Activated naive CD4-positive, alpha-beta T cell treated with anti-CD3 and anti-CD28 coated beads, Interleukin-2, amount 50 U/mL, for 72 hours (primary cell): ENCODE data around the gene GRIK2. TPM values are rescaled to one million over a fixed set of nuclear protein-coding genes. Genes with fewer than 3 reads are reported as not detected.

Source experiments
- ATAC-seq, 2 donors: fragments of 150-1000 bp; cut with Tn5 transposase; 2 replicates each; pipeline ENCODE4 v1.10.0; 2021; ENCODE audit warnings: mild to moderate bottlenecking in 2 of 2, moderate library complexity in 2 of 2
- DNase-seq, 2 donors: peaks; one replicate each; pipeline ENCODE4 v3.0.0; 2021 to 2022; ENCODE audit warnings: low spot score in 2 of 2
- H3K27ac Mint-ChIP-seq, 2 donors: one replicate each; pipeline ENCODE4 v1.8.0; 2022; ENCODE audit warnings: mild to moderate bottlenecking in 2 of 2, mixed read lengths in 2 of 2
- H3K36me3 Mint-ChIP-seq, 2 donors: one replicate each; pipeline ENCODE4 v1.8.0; 2022; ENCODE audit warnings: mixed read lengths in 2 of 2
- H3K9me3 Mint-ChIP-seq, 2 donors: one replicate each; pipeline ENCODE4 v1.8.0; 2022; ENCODE audit warnings: mixed read lengths in 2 of 2
- total RNA-seq, 2 donors: library from RNA; stranded (reverse); gene quantifications; one replicate each; pipeline ENCODE4 v1.2.3, GENCODE V29; 2022

Gene GRIK2
- total RNA-seq, 2 donors from 2014 or later = not detected

DNA sequence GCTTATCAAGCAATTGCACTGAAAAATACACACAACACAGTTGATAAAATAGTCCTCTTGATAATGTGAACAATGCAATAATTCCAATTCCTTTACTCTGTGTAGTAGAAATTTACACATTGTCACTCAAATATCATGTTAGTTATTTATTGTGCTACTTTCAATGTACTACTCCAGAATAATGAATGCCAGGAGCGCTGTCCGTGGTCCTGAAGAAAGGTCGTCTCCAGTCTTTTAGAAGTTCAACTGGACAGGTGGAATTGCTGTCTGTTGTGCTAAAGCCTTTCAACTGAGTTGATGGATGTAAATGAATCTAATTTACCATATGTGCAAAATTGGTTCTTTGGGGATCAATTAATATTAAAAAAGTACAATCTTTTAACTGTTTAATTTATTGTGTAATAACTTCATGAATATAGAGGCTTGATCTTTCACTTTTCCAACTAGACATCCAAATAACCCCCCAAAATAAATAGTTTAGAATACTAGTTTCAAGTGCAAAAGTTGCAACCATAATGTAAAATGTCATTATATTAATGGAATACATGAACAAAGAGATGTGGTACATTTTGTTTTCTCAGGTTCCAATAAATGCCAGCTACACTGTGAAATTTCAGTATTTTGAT is 3.2 kb downstream of the GRIK2 start:
- Mint-ChIP-seq H3K9me3 (peaks cover 8 to 9% of the 10 kb centered on the region in 2 donors), H3K36me3 (peaks cover 24 to 27% of the 10 kb centered on the region in 2 donors), H3K27ac (no peak overlapping the region)

DNA sequence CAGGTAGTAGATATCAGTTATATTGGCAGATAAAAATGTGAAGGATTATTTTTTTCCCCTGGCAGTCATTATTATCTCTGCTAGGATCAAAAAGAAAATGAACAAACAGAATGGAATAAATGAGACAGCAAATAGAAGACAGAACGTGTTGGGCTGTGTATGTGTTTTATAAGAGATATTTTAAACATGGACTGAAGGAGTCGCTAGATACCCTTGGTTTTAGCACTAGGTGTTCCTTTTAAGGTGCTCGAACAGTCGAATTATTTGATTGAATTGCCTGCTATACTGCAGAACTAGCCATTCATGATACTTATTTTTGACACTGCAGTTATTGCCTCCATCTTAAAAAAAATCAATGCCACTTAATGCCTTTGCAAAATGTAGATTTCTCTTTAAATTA is 3.7 kb downstream of the GRIK2 start:
- Mint-ChIP-seq H3K9me3 (peaks cover 12% of the 10 kb centered on the region in 2 donors), H3K27ac (no peak overlapping the region), H3K36me3 (peaks cover 29 to 31% of the 10 kb centered on the region in 2 donors)
- DNase-seq (no peak), ATAC-seq (no peak)

More for the DNA sequence above, 3.2 kb downstream of the GRIK2 start:
- DNase-seq = peak in 1 of 2 donors; percentile 40
- no peak for ATAC-seq

DNA sequence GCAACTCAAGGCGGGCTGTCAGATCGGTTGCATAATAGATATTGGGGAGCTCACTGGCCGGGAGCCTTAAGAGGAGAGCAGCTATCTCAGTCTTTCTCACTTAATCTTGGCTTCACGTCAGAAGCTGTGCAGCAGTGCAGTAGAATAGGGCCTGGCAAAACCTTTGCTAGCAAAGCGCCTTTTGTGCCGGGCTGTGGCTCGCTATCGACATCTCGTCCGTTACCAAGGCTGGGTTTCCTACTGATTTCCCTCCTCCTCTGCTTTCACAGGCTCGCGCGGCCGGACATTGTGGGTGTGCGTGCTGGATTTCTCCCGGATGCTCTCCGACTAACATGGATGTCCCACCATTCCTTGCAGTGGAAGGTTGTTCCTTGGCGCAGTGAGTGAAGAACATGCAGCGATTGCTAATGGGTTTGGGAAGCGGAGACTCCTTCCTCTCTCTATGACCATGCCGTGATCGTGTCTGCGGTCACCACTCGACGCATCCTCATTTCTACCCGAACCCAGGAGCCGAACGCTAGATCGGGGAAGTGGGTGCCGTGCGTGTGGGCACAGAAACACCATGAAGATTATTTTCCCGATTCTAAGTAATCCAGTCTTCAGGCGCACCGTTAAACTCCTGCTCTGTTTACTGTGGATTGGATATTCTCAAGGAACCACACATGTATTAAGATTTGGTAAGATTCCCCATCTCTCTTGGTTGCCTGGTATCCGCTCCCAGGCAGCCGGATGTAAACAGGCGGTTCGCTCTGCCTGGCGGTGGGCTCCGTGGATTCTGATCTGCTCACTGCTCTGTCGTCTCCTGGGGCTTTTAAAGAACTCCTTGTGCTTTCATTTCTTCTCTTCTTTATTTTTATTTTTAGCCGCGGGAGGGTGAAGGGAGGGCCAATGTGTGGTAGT is 5.5 kb downstream of the GRIK2 start:
- no peak for DNase-seq
- Mint-ChIP-seq H3K36me3 (peaks cover 37 to 40% of the 10 kb centered on the region in 2 donors), H3K27ac (no peak overlapping the region), H3K9me3 (peaks cover 13% of the 10 kb centered on the region in 2 donors)
- no peak for ATAC-seq

DNA sequence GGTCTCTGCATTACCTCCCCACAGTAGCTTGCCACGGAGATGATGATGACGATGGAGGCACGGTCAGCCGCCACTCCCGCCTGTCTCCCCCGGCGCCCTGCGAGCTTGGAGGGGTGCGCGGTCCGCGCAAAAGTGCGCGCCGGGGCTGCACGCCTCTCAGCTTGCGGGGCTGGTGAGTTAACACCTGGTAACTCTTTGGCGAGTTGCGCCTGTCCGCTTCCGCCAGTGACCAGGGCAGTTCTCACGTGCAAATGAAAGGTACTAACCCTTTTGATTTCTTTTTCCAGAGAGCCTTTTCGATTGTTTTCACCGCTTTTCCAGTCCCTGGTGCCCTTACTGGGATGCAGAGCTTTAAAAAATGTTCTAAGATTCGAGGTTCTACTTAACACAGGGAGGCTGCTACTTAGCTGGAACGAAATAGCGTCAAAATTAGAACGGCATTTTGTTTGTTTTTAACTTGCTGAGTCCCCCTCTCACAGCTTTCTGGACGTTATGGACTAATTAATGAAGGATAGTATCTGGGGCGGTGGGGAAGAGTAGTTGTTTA is 6.2 kb downstream of the GRIK2 start:
- Mint-ChIP-seq H3K9me3 (peaks cover 13% of the 10 kb centered on the region in 2 donors), H3K27ac (no peak overlapping the region), H3K36me3 (peaks cover 37 to 40% of the 10 kb centered on the region in 2 donors)
- ATAC-seq = no peak
- no peak for DNase-seq

DNA sequence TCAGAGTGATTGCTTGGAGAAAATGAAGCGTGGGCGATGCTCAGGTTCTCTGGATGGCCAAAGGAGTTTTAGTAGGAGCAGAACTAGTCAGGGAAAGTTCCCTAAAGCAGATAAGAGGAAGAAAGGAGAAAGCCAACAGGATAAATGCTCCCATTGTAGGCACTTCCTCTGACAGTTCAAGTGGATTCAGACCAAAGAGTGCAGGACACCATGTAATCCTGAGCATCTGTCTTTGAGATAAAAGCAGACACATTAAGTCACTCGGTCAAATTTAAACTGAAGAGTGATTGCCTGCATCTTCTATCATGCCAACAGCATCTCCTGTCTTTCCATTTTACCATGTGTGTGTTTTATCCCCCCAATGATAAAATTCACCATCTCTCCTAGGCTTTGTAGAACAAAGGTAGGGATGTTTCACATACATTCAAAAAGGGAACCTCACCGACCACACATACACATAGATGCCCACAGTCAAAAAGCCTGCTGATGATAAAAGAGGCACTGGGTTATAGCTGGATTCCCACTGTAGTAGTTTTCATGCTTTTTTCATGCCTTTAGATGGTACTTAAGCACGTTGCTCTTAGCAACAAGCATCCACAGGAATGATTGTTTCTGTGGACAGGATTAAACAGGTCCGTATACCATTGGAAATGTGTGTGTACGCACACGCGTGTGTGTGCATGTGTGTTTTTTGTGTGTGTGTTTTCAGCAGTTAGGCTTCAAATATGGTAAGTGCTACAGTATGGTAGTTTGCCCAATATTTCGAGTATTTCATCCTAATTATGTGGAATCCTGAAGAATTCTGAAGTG is 7.0 kb downstream of the GRIK2 start:
- Mint-ChIP-seq H3K9me3 (peaks cover 13% of the 10 kb centered on the region in 2 donors), H3K27ac (no peak overlapping the region), H3K36me3 (peaks cover 37 to 40% of the 10 kb centered on the region in 2 donors)
- DNase-seq (no peak), ATAC-seq (no peak)

DNA sequence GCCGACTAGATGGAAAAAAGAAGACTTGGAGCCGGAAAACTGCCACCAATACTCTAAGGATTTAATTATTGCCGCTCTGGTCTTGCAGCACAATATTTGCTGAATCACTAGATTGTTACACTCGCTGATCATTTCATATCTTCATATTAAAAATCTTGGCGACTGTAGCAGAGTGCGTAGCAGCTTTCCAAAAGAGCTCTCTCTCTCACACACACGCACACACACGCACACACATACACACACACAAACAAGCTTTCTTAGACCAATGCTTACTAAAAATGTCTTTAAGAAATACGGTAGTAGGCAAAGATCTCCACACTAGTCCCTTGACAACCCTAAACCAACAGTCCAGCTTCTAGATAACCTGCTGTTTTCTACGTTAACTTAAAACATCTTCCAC is 7.7 kb downstream of the GRIK2 start:
- H3K9me3 Mint-ChIP-seq = peaks cover 13% of the 10 kb centered on the region in 2 donors
- H3K36me3 Mint-ChIP-seq = peaks cover 37 to 40% of the 10 kb centered on the region in 2 donors
- no peak for ATAC-seq
- H3K27ac Mint-ChIP-seq = no peak overlapping the region
- no peak for DNase-seq

DNA sequence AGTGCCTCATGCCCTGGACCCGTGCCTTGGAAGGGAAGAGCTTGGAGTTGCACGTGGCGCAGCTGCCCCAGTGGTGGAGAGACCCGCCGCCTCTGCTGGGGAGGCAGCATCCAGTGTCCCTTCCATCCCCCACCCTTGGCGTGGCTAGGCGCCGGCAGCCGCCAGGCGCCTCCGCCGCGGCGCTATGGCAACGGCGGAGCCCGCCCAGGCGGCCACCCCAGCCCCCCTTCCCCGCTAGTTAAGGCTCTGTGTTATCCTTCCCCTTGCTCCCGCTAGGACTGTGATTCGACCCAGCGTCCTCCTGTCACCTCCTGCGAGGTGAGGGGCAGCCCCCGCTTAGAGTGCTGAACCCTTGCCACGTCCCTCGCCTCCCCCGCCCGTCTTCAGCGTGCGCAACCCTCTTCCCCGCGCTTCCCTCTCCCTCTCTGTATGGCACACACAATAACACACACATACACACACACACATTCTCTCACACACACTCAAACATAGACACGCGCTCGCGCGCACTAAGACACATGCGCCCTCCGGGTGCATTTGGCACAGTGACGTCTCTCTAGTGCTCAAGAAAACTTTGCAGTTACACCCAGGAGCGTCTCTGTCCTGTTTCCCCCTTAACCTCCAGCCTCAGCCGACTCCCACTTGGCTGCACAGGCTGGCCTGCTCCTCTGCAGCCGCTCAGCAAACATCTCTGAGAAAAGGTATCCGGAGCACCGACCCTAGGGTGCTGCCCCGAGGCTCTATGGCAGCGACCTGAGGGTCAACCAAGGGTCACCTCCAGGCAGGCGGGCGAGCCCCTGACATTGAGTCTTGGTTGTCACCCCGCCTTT is 8.5 kb downstream of the GRIK2 start:
- Mint-ChIP-seq H3K27ac (peak overlapping the region in 1 of 2 donors; percentile 68), H3K36me3 (peaks cover 37 to 40% of the 10 kb centered on the region in 2 donors), H3K9me3 (peaks cover 13% of the 10 kb centered on the region in 2 donors)
- DNase-seq (no peak), ATAC-seq (no peak)

DNA sequence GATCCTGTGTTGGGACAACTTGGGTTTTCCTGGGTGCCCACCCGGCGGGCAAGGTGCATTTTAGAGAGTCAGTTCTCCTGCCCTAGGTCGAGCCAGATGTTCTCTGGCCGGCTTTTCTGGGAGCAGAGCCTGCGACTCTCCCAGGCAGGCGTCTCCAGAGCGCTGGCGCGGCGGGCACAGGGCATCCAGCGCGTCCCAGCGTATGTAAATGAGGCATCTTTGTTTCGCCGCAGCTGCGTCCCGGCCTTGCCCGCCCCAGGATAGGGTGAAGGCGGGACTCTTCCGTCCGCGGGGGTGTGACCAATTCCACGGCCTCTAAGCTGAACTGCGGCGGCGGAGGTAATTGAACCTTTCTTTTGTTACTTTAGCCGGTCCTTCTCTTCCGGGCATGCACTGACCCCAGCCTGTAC is 9.1 kb downstream of the GRIK2 start:
- Mint-ChIP-seq H3K36me3 (peaks cover 37 to 40% of the 10 kb centered on the region in 2 donors), H3K9me3 (peaks cover 13% of the 10 kb centered on the region in 2 donors), H3K27ac (peak overlapping the region in 1 of 2 donors; percentile 68)
- ATAC-seq (no peak), DNase-seq (no peak)

DNA sequence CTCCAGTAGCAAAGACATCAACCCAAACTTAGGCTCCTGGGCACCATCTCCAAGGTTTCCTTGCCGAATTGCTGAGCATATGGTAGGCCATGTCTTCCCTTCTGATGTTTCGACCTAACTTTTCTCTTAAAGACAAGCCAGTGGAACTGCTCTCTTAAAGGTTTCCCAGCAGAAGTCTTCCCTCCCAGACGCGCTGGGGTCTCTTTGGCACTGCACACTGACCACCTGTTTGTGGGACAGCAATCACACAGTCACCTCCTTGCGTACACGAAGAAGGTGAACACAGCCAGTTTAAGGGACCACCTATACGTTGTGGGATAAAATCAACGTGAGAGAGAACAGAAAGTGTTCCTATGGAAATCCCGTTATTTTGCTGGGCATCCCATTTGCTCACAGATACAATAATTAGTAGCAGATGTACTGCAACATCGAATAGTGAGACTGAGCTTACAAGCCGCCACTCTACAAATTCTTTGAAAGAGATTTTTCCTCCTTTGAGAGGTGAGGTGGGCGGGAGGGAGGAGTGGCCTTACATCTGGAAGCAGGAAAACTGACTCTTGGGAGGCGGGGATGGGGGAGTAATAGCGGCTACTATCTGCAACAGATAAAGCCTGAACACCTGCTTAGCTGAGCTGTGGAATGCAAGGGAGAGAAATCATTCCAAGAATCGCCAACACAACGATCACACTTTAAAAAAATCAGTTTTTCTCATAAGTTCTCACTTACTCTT is 9.9 kb downstream of the GRIK2 start:
- Mint-ChIP-seq H3K36me3 (peaks cover 36 to 38% of the 10 kb centered on the region in 2 donors), H3K9me3 (peaks cover 12 to 13% of the 10 kb centered on the region in 2 donors), H3K27ac (no peak overlapping the region)
- ATAC-seq (no peak), DNase-seq (no peak)

DNA sequence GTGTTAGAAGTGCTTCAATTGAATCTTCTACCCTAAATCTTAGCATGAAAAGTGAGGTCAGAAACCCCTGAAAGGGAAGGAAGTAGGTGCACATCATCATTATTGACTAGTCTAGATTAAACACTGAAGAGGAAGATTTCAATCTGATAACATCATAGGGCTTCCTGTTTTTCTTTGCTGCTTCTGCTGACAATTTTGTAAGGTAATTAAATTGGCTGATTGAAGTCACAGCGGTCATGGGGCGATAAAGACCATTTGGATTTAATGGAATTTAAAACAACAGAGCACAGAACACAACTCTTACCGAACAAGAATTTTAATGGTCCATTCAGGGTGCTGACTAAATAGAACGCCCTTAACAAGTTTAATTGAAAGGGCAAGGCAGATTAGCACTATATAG is 11.3 kb downstream of the GRIK2 start:
- ATAC-seq = no peak
- peaks cover 22 to 24% of the 10 kb centered on the region in 2 donors for H3K36me3 Mint-ChIP-seq

DNA sequence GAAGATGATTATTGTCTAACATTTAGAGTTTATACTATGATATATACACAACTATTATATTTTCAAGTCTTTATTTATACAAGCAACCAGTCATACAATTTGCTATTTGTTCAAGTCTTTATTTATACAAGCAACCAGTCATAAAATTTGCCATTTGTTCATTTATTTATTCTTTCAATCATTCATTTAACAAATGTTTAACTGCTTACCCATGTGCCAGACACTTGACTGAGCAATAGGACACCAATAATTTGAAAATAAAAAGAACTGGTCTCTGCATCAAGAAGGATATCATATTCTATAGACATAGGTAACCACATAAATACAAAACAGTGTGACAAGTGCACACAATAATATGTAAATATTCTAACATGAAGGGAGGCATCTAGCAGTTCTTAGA is 20.3 kb downstream of the GRIK2 start:
- Mint-ChIP-seq H3K9me3 (peaks cover 0 to 3% of the 10 kb centered on the region in 2 donors), H3K36me3 (no peaks in the 10 kb centered on the region), H3K27ac (no peak overlapping the region)
- no peak for ATAC-seq
- no peak for DNase-seq

More for the DNA sequence above, 11.3 kb downstream of the GRIK2 start:
- Mint-ChIP-seq H3K9me3 (peaks cover 5 to 9% of the 10 kb centered on the region in 2 donors), H3K27ac (no peak overlapping the region)
- no peak for DNase-seq

DNA sequence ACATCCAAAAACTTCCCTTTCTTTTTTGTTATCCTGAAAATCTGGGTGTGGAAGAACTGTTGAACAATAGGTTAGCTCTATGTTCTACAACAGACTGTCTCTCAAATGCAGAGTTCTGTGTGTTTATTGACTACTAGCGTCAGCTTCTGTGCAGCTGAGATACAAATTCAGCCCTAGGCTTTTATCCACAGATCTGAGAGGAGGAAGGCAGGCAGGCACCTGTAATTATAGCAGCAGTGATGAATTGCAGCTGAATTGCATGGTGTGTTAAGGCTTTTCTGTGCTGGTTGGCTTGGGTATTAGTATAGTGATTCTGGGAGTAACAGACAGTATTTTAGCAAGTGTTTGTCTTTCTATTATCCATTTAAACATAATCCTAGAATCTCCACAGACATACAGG is 24.4 kb downstream of the GRIK2 start:
- peaks cover 0 to 3% of the 10 kb centered on the region in 2 donors for H3K9me3 Mint-ChIP-seq
- DNase-seq = no peak
- no peak for ATAC-seq
- H3K36me3 Mint-ChIP-seq = no peaks in the 10 kb centered on the region
- H3K27ac Mint-ChIP-seq = no peak overlapping the region

DNA sequence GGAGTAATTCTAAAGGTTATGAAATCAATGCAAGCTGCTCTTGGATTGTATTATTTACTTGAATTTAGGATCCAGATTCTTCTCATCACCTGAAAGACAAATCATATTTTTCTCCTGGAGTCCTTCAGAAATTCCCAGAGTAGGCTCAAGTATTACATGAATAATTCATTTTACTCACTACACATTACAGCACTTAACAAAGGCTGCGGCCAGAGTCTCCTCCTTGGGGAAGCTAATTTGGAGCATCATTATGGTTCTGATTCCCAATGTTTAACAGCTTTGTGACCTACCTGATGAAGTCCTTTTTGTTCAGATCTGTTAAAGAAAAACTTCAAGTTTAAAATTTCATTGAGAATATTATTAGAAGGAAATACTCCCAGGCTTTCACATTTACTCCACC is 28.7 kb downstream of the GRIK2 start:
- ATAC-seq (no peak), DNase-seq (no peak)
- Mint-ChIP-seq H3K36me3 (no peaks in the 10 kb centered on the region), H3K27ac (no peak overlapping the region), H3K9me3 (peaks cover 7 to 13% of the 10 kb centered on the region in 2 donors)

DNA sequence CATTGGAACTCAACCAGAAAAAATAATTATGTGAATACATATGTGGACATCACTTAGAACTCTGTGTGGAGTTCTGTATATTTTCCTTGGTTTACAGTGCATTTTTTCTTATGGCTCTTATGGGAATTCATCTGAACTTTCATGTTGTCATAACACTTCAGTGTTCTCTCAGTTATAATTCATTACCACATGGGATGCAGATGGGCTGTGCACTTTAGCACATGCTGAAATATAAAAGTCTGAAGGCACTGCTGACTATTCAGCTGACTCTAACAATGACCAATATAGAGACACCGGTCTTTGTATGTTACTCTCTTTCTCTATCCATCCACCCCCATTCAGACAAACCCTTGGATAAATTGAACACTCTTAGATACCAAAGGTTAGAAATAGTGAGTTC is 29.3 kb downstream of the GRIK2 start:
- Mint-ChIP-seq H3K27ac (no peak overlapping the region), H3K9me3 (peaks cover 7 to 13% of the 10 kb centered on the region in 2 donors), H3K36me3 (no peaks in the 10 kb centered on the region)
- no peak for ATAC-seq
- no peak for DNase-seq

DNA sequence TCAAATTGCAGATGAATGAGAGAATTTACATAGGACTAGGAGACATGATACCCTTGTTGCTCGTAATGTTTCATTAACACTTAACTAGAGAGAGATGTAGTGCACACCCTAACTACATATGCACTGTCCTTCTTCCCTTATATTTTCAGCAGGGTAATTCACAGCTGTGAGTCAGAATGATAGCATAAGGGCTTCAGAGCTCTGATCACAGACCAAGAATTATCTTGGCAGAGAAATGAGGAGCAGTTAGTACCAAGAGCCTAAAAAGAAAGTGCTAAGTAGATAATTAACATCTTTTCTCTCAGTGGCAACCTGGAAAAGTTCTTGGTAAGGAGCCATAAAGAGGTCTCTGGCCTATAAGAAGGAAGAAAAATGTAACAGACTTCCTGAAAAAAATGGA is 35.8 kb downstream of the GRIK2 start:
- Mint-ChIP-seq H3K27ac (no peak overlapping the region), H3K36me3 (no peaks in the 10 kb centered on the region), H3K9me3 (peaks cover 11 to 13% of the 10 kb centered on the region in 2 donors)
- ATAC-seq (no peak), DNase-seq (no peak)
